ENCODE results near the gene SESTD1. TPM values are rescaled to one million over a fixed set of nuclear protein-coding genes. Genes with fewer than 3 reads are reported as not detected.

SESTD1 gene
- total and polyA plus RNA-seq, 2 donors from 2014 or later, result 9.8 to 93.5 TPM

DNA sequence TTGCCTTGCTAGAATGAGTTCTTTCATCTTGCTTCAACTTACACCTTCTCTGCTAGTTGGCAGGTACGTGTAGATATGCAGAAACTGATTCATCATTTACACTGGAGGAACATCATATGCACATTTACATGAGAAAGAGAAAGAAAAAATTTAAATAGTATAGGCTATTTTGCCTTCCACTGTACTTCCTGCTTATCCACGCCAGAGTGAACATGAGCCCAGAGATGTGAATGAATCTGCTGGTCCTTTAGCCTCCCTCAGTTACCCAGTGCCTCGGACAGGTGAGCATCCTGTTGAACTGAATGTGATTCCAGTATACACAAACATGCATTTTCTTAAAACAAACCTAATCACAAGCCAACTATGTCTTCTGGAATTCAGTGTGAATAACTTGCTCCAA, 83.6 kb downstream of the SESTD1 start:
- intact Hi-C loops (cut with DNase I), result no loop called here
- Histone ChIP-seq H3K9me3 (ENCODE audit: control insufficient read depth in 2 of 3, insufficient read depth in 1 of 3, low read length in 3 of 3) (no peaks in the 10 kb centered on the region), H3K36me3 (ENCODE audit: control insufficient read depth in 2 of 3, insufficient read depth in 3 of 3, low read length in 3 of 3) (no peaks in the 10 kb centered on the region), H3K4me3 (ENCODE audit: low read length in 3 of 3) (no peak overlapping the region), H3K9ac (ENCODE audit: low read length in 3 of 3) (no peak overlapping the region), H3K4me1 (ENCODE audit: control insufficient read depth in 2 of 3, insufficient read depth in 2 of 3, low read depth in 1 of 3, low read length in 3 of 3) (peaks cover 0 to 4% (median 0%) of the 10 kb centered on the region in 3 donors), H3K27me3 (ENCODE audit: control insufficient read depth, insufficient read depth, low read length) (no peaks in the 10 kb centered on the region), H3K27ac (ENCODE audit: low read depth in 2 of 2, low read length in 2 of 2) (no peak overlapping the region)
- DNase-seq (no peak), FAIRE-seq (no peak)
- TF ChIP-seq CTCF (IDR thresholded peaks at IDR 0.05; ENCODE audit: borderline replicate concordance, extremely low read depth, insufficient read depth), result no peak

DNA sequence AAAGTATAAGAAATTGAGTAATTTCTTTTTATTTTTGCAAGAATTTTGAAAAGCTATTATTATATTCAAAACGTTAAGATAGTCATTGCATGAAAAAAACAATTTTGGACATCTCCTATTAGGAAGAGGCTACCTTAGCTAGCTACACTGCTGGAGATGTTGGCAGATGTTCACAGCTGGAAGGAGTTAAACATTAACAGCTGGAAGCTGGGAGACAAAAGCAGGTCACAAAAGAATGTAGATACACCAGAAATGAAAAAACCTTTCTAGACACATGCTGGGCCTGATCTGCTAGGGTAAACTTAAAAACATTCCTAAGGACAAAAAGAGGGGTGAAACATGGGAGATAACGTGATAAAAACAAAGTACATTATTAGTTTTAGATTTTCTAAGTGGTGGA, 84.4 kb downstream of the SESTD1 start:
- no peak overlapping the region for H3K4me3 ChIP-seq (ENCODE audit: low read length in 3 of 3)
- no peaks in the 10 kb centered on the region for H3K27me3 ChIP-seq (ENCODE audit: control insufficient read depth, insufficient read depth, low read length)
- intact Hi-C loops (cut with DNase I), result no loop called here
- no peaks in the 10 kb centered on the region for H3K36me3 ChIP-seq (ENCODE audit: control insufficient read depth in 2 of 3, insufficient read depth in 3 of 3, low read length in 3 of 3)
- no peak overlapping the region for H3K27ac ChIP-seq (ENCODE audit: low read depth in 2 of 2, low read length in 2 of 2)
- peaks cover 0 to 4% (median 0%) of the 10 kb centered on the region in 3 donors for H3K4me1 ChIP-seq (ENCODE audit: control insufficient read depth in 2 of 3, insufficient read depth in 2 of 3, low read depth in 1 of 3, low read length in 3 of 3)
- TF ChIP-seq CTCF (IDR thresholded peaks at IDR 0.05; ENCODE audit: borderline replicate concordance, extremely low read depth, insufficient read depth), result no peak
- FAIRE-seq, result no peak
- DNase-seq, result peak in 1 of 5 donors; percentile 27
- no peak overlapping the region for H3K9ac ChIP-seq (ENCODE audit: low read length in 3 of 3)
- H3K9me3 ChIP-seq (ENCODE audit: control insufficient read depth in 2 of 3, insufficient read depth in 1 of 3, low read length in 3 of 3), result no peaks in the 10 kb centered on the region

- Histone ChIP-seq H3K4me1 (ENCODE audit: control insufficient read depth in 2 of 3, insufficient read depth in 2 of 3, low read depth in 1 of 3, low read length in 3 of 3) (peaks cover 0 to 4% (median 0%) of the 10 kb centered on the region in 3 donors), H3K9me3 (ENCODE audit: control insufficient read depth in 2 of 3, insufficient read depth in 1 of 3, low read length in 3 of 3) (no peaks in the 10 kb centered on the region), H3K4me3 (ENCODE audit: low read length in 3 of 3) (no peak overlapping the region), H3K36me3 (ENCODE audit: control insufficient read depth in 2 of 3, insufficient read depth in 3 of 3, low read length in 3 of 3) (no peaks in the 10 kb centered on the region), H3K27me3 (ENCODE audit: control insufficient read depth, insufficient read depth, low read length) (no peaks in the 10 kb centered on the region), H3K27ac (ENCODE audit: low read depth in 2 of 2, low read length in 2 of 2) (no peak overlapping the region), H3K9ac (ENCODE audit: low read length in 3 of 3) (no peak overlapping the region)
- intact Hi-C loops (cut with DNase I), result no loop called here
- no peak for TF ChIP-seq CTCF (IDR thresholded peaks at IDR 0.05; ENCODE audit: borderline replicate concordance, extremely low read depth, insufficient read depth)
- no peak for DNase-seq
- no peak for FAIRE-seq
Observed at GRCh38 chr2:179179719-179180118, 84.9 kb downstream of the SESTD1 start.

- Histone ChIP-seq H3K36me3 (ENCODE audit: control insufficient read depth in 2 of 3, insufficient read depth in 3 of 3, low read length in 3 of 3) (peaks cover 0 to 2% (median 0%) of the 10 kb centered on the region in 3 donors), H3K9me3 (ENCODE audit: control insufficient read depth in 2 of 3, insufficient read depth in 1 of 3, low read length in 3 of 3) (no peaks in the 10 kb centered on the region), H3K27ac (ENCODE audit: low read depth in 2 of 2, low read length in 2 of 2) (no peak overlapping the region), H3K9ac (ENCODE audit: low read length in 3 of 3) (no peak overlapping the region), H3K4me3 (ENCODE audit: low read length in 3 of 3) (no peak overlapping the region), H3K27me3 (ENCODE audit: control insufficient read depth, insufficient read depth, low read length) (no peaks in the 10 kb centered on the region), H3K4me1 (ENCODE audit: control insufficient read depth in 2 of 3, insufficient read depth in 2 of 3, low read depth in 1 of 3, low read length in 3 of 3) (peaks cover 0 to 4% (median 0%) of the 10 kb centered on the region in 3 donors)
- no peak for FAIRE-seq
- no peak for TF ChIP-seq CTCF (IDR thresholded peaks at IDR 0.05; ENCODE audit: borderline replicate concordance, extremely low read depth, insufficient read depth)
- intact Hi-C loops (cut with DNase I), result no loop called here
- DNase-seq, result no peak
Observed at GRCh38 chr2:179177694-179178093, 86.9 kb downstream of the SESTD1 start.
